Fibroblast of skin of right biceps (primary cell): ENCODE results near the gene TTYH3.

Experiments
- DNase-seq: peaks from one replicate; pipeline ENCODE4 v3.0.0-alpha.2; 2013

TTYH3 gene

GRCh38 chr7:2617325-2617905 lies 14.4 kb upstream of the TTYH3 start:
- no peak for DNase-seq

- peak; percentile 73 for DNase-seq
Observed at GRCh38 chr7:2619116-2619515, 12.7 kb upstream of the TTYH3 start.

DNA sequence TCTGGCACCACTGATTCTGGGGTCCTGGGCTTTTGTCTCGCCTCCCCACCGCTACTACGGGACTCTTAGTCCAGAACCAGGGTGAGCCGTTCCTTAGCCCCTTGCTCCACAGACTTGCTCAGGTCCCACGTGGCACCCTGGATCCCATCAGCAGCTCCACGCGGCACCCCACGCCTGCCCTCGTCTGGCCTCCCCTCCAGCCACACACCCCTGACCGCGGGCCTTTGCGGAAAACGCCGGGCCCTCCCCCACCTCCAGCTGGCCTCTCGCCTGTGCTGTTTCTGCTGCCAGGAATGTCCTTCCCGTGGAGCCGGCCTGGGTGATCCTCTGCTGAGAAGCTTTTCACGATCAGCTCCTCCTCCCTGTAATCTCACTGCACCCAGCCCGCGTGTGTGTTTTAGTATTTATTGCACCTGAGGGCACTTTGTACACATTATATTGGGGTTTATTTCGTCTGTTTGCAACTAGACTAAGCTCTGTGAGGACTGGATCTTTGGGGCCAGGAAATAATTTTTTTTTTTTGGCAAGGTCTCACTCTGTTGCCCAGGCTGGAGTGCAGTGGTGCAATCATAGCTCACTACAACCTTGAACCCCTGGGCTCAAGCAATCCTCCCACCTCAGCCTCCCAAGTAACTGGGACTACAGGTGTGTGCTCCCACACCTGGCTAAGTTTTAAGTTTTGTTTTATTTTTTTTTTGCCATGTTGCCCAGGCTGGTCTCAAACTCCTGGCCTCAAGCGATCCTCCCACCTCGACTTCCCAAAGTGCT lies 10.5 kb upstream of the TTYH3 start:
- peak; percentile 62 for DNase-seq

DNA sequence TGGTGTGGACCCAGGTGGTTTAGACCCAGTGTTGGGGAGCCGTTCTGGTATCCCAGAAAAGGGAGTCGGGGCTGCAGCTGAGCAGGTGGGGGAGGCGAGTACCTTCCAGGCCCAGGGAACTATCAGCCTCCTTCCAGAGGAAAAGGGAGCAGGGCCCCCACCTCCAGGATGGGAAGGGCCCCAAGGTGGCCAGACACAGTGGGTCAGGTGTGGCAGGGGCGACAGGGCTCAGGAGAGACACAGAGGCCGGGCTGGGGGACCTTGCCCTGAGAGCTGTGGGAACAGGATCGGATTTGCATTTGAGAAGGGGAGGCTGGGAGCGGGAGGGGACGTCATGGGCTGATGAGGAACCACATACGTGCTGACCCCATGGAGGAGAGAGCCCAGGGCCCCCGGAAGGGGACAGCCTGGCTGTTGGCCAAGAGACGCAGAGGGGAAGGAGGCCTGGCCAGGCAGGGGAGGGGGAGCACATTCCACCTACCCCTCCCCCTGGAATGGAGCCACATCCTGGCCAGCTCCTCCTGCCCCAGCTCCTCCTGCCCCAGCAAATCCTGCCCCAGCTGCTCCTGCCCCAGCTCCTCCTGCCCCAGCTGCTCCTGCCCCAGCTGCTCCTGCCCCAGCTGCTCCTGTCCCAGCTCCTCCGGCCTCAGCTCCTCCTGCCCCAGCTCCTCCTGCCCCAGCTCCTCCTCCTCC lies 9.7 kb upstream of the TTYH3 start:
- peak; percentile 47 for DNase-seq

DNA sequence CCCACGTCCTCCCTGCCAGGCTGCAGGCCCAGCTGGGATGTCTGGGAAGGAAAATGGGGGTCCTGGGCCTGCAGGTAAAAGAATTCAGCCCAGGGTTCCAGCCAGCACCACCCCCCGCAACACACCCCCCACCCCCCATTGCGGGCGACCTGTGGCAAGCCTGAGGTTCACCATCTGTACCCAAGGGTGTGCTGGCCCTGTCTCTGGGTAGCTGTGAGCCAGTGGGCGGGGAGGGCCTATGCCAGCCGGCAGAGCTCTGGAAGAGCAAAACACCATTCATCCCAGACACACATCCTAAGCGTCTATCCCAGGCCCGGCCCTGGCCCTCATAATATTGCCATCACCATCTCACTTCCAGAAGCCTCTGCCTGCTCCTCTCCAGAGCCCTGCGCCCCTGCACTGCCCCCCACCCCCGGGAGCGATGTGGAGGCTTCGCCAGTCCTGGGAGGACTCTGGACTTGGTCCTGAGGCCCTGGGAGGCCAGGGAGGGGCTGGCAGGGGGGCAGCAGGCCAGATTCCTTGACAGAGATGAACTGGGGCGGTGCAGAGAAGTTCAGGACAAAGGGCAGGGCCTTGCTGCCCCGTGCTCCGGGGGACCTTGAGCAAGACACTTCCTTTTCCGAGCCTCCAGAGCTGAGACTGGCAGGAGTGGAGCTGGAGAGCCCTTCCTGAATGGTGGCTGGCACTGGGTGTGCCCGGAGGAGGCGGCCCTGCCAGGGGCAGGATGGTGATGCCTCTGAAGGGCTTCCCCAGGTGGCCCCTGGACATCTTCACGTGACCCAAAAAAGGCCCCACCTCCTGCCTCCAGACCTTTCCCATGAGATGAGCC lies 8.7 kb upstream of the TTYH3 start:
- no peak for DNase-seq

DNA sequence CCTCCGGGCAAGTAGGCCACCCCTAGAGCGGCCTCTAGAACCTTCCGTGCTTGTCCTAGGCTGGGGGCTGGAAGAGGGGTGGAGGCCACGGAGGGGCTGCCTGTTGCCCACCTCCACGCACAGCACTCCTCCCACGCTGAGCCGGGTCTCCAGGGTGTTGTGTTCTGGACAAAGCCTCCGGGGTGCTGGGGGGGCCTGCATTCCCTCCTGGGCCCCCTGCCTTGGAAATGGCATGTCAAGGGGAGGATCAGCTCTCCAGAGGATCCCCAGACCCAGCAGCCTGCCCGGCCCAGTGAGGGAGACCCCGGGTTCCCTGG lies 8.1 kb upstream of the TTYH3 start:
- no peak for DNase-seq

DNA sequence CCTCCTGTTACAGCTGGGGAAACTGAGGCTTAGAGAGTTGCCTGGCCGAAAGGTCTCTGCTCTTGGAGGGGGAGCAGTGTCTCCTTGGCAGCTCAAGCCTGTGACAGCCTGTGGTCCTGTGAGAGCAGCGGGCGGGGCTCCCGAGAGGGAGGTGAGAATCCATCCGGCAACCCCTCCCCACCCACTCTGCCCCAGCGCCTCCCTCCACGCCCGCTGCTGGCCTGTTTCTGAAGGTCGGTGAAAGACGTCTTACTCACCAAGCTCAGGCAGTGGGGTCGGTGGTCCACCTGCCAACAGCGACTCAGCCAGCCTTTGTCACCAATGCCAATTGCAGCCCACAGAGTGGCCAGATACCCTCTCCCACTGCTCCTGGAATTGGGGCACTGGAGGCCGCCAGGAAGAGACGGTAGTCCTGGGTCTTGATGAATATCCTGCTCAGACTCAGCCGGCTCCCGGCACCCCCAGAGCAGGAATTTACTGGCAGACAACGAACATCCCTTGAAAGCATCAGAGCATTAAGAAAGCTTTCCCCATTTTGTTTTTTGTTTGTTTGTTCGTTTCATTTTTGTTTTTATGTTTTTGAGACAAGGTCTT lies 7.4 kb upstream of the TTYH3 start:
- peak; percentile 22 for DNase-seq

GRCh38 chr7:2626498-2627117 lies 5.2 kb upstream of the TTYH3 start:
- DNase-seq, result peak; percentile 74

- DNase-seq, result no peak
Observed at GRCh38 chr7:2627258-2628129, 4.3 kb upstream of the TTYH3 start.

DNA sequence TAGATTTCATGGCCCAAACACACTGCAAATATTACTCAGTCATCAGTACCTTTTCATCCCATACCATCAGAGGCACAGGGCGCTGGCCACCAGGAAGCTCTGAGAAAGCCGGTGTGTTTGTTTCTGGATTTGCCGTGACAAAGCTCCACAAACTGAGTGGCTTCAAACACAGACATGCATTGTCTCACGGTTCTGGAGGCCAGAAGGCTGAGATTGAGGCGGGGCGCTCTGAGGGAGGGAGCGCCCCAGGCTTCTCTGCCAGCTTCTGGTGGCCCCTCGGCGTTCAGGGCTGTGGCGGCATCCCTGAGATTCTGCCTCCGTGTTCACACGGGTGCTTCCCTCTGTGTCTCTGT lies 3.7 kb upstream of the TTYH3 start:
- no peak for DNase-seq

DNA sequence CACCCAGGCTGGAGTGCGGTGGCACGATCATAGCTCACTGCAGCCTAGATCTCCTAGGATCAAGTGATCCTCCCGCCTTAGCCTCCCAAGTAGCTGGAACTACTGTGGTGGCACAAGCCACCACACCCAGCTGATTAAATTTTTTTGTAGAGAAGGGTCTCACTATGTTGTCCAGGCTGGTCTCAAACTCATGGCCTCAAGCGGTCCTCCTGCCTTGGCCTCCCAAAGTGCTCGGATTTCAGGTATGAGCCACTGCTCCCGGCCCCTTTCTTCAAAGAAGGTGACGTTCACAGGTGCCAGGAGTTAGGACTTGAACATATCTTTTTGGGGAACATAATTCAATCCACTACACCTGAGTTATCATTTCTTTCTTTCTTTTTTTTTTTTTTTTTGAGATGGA lies 2.9 kb upstream of the TTYH3 start:
- DNase-seq, result no peak

DNA sequence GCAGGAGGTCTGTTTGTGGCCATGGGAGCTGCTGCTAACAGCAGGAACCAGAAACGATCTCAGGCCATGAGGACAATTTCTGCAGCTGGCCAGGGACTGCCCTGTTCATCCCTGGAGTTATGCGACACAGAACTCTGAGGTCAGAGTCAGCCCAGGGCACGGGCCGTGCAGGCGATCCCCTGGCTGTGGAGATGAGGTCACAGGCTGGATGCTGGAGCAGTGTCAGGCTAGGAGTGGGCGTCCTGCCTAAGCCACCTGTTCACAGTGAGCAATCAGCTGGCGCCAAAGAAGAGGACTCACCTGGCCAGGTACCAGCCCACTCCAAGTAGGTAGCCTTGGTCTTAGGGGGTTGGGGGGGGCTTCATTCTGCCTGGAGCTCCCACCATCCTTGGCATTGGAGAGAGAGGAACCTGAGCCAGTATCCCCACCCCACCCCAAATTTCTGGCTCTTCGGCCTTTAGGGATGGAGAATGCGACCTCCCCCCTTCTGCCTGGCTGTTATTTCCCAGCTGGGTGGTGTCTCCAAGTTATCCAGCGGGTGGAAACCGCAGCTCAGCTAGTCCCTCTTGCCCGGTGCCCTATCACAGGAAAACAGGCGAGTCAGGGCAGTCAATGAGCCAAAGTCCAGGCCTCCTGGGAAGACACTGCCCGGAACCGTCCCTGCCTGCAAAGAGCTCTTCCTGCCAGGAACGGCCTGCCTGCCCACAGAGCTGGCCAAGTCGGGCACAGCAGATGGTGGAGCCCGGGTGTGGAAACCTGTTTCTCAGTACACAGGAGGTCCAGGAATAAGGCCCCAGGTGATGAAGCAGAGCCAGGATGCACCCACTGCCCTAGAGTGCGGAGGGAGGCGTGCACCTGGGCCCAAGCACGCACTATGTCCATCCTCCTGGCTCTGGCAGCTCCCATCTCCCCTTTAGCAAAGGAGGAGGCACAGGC lies 1.8 kb upstream of the TTYH3 start:
- no peak for DNase-seq

GRCh38 chr7:2632733-2633537 lies 1.1 kb downstream of the TTYH3 start:
- peak; percentile 80 for DNase-seq

- DNase-seq, result peak; percentile 87
Observed at GRCh38 chr7:2633538-2634266, 1.9 kb downstream of the TTYH3 start.

DNA sequence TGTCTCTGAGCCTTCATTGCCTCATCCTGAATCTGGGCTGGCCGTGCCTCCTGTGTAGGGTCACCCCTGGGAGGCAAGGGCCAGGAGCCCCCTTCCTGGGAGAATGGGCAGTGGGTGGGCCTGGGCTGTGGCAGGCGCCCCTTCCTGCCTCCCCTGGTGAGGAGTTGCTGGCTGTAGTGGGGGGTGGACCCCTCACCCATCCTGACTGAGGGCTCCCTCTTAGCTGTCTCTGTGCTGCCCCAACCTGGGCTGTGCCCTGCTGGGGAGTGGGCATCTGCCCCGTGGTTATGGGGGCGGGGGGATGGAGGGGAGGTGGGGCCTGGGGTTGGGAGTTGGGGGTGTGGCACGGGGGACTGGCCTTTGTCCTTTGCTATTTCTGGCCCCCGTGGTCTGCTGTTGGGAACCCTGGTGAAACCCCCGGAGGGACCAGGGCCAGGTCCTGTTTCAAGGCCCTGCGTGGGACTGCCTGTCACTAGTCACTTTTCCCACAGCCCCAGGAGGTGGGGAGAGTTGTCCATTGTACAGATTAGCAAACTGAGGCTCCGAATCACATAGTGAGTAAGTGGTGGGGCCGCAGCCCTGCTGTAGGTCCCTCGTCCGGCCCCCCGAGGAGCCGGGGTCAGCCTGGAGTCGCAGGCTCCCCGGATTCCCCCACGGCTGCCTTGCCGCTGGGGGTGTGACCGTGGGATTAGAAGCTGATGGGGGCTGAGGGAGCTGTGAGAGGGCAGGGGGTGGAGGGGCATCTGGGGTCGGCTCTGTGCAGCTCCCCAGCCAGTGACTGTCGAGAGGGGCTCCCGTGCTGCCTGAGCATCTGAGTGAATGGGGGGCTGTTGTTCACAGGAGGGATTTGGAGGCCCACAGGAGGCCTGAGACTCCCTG lies 2.7 kb downstream of the TTYH3 start:
- DNase-seq, result no peak

DNA sequence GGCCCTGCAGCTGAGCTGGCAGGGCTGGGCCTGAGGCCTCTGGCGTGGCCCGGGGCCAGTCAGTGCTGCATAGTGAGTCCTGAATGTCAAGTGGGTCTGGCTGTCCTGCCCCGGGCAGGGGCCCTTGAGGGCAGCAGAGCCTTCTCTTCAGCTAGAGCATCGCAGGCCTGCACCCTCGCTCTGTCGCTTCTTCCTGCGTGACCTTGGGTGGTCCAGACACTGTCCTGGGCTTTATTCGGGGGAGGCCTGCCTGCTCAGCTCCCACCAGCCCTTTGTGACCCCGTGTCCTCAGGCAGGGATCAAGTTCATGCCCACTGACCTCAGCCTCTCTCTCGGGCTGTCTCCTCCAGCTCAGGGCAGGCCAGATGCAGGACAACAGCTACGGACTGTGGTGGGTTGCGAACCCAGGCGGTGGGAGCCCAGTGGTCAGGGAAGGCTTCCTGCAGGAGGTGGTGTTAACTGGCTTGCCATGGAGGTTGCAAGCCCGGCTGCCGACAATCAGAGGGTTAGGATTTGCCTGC lies 3.4 kb downstream of the TTYH3 start:
- DNase-seq, result no peak
